Activated T-cell treated with anti-CD3 and anti-CD28 coated beads, Interleukin-2, amount 50 U/mL, for 4 hours (primary cell): ENCODE measurements around the gene ARHGAP8. TPM values are rescaled to one million over a fixed set of nuclear protein-coding genes. Genes with fewer than 3 reads are reported as not detected.

ENCODE experiments used
- ATAC-seq, 2 donors: fragments of 200-7000 bp; cut with Tn5 transposase; one replicate each; pipeline ENCODE4 v1.10.0; 2021
- DNase-seq: peaks from one replicate; pipeline ENCODE4 v3.0.0-alpha.2; 2020
- H3K27me3 Mint-ChIP-seq: one replicate; pipeline ENCODE4 v1.8.0; 2021; ENCODE audit warnings: low read depth, mixed read lengths
- H3K36me3 Mint-ChIP-seq: one replicate; pipeline ENCODE4 v1.8.0; 2022; ENCODE audit warnings: mixed read lengths; ENCODE audit not compliant: insufficient read depth
- H3K4me1 Mint-ChIP-seq: one replicate; pipeline ENCODE4 v1.8.0; 2021; ENCODE audit warnings: low read depth, mixed read lengths
- H3K4me3 Mint-ChIP-seq: one replicate; pipeline ENCODE4 v1.8.0; 2021; ENCODE audit warnings: mild to moderate bottlenecking, moderate library complexity, mixed read lengths
- H3K9me3 Mint-ChIP-seq: one replicate; pipeline ENCODE4 v1.8.0; 2021; ENCODE audit warnings: mixed read lengths
- total RNA-seq, 3 donors: library from RNA; stranded (reverse); gene quantifications; one replicate each; pipeline ENCODE4 v1.2.1, GENCODE V29; 2021

Gene ARHGAP8
- total RNA-seq, 3 donors from 2014 or later = 0.53 to 2.0 (median 1.0) TPM

DNA sequence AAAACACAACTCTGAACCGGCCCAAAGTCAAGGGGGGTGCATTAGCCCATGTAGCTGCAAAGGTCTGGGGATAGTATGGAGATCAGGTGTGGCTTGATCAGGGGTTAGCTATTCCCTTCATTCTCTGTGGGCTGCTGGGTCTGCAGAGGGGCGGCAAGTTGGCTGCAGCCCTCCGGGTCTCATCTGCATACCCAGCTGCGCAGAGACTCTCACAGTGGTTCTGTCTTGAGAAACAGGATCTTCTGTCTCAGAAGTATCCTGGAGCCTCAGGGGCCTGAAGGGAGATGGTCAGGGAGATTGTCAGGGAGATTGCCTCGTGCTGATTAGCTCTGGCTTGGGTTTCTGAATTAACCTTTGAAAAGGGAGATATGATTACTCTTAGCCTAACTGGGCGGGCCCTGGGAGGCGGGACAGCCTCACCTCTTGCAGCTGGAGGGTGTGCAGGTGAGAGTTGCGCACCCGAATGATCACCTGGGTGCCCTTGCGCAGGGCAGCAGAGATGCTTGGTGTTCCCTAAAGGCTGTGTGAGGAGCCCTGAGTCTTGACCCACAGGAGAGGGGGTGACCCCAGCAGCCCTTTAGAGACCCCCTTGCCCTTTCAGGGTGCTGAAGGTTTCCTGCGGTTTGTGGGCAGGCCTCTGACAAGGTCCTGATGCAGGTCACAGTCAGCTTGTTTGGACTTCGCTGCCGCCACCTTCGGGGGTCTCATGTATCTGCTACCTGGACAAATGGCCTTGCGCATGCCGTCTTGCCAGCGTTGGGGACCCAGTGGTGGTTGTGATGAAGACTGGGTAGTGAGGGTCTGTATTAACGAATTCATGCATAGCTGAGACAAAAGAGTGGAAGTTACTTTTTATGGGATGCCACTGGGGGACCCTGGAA, 7.3 kb downstream of the ARHGAP8 start:
- Mint-ChIP-seq H3K4me1 (no peaks in the 10 kb centered on the region), H3K36me3 (no peaks in the 10 kb centered on the region), H3K27me3 (peaks cover 27% of the 10 kb centered on the region), H3K4me3 (no peak overlapping the region), H3K9me3 (peaks cover 5% of the 10 kb centered on the region)
- DNase-seq (no peak), ATAC-seq (no peak)

DNA sequence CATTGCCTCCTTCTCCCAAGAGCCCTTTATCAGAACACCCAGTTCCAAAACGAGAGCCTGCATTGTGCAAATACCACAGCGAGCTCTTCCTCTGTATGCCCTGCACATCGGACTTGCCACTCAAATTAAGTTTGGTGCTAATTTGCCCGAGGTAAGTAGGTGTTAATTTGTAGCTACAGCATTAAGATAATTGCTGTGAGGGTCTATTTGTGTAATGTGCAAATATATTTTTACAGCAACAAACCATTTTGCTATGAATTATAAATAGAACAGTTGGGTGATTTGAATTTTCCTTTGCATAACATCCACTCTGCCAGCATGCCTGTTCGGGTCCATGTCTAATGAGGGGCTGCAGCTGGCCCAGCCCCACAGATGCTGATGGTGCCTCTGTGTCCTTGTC, 8.1 kb downstream of the ARHGAP8 start:
- DNase-seq (no peak), ATAC-seq (no peak)
- H3K36me3 Mint-ChIP-seq = no peaks in the 10 kb centered on the region
- H3K9me3 Mint-ChIP-seq = peaks cover 5% of the 10 kb centered on the region
- peaks cover 21% of the 10 kb centered on the region for H3K27me3 Mint-ChIP-seq
- H3K4me1 Mint-ChIP-seq = no peaks in the 10 kb centered on the region
- H3K4me3 Mint-ChIP-seq = no peak overlapping the region

GRCh38 chr22:44761025-44761424, 8.7 kb downstream of the ARHGAP8 start:
- ATAC-seq (no peak), DNase-seq (no peak)
- peaks cover 5% of the 10 kb centered on the region for H3K9me3 Mint-ChIP-seq
- H3K4me3 Mint-ChIP-seq = no peak overlapping the region
- H3K36me3 Mint-ChIP-seq = no peaks in the 10 kb centered on the region
- H3K4me1 Mint-ChIP-seq = no peaks in the 10 kb centered on the region
- H3K27me3 Mint-ChIP-seq = peaks cover 20% of the 10 kb centered on the region

- Mint-ChIP-seq H3K36me3 (no peaks in the 10 kb centered on the region), H3K4me3 (no peak overlapping the region), H3K4me1 (no peaks in the 10 kb centered on the region), H3K27me3 (peaks cover 7% of the 10 kb centered on the region), H3K9me3 (peaks cover 5% of the 10 kb centered on the region)
- ATAC-seq (no peak), DNase-seq (no peak)
Measured at GRCh38 chr22:44764373-44764772, 12.0 kb downstream of the ARHGAP8 start.

- ATAC-seq (no peak), DNase-seq (no peak)
- Mint-ChIP-seq H3K27me3 (peaks cover 5% of the 10 kb centered on the region), H3K4me3 (no peak overlapping the region), H3K4me1 (no peaks in the 10 kb centered on the region), H3K36me3 (no peaks in the 10 kb centered on the region), H3K9me3 (peaks cover 5% of the 10 kb centered on the region)
Measured at GRCh38 chr22:44764974-44765373, 12.6 kb downstream of the ARHGAP8 start.

DNA sequence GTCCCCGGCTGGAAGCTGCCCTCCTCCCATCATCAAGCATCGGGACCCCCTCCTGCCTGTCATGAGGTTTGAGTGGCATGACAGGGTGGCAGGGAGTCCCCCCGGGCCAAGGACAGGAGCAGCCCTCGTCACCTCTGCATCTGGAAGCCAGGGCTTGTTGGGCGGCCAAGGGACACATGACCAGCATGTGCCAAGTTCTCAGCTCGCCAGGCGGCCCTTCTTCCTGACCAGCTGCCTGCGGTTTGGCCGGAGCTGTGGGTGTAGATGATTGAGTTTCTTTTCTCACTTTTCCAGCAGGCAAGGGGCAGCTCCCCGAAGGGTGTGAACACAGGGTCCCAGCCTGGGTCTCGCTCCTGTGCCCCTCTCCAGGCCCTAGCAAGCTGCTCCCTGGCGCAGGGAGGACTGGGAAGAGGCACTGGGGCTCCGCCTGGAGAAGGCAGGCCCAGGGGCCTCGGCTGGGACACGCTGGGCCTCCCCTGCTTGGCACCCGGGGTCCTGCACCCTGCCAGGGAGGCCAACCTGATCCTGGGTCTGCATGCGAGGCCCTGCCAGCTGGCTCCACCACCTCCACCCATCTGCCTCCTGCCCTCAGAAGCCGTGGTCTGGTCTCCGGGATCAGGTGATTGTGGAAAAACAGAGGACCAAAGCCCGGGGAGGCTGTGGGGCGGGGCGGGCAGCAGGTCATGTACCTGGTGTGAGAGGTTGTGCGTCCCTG, 13.4 kb downstream of the ARHGAP8 start:
- Mint-ChIP-seq H3K36me3 (no peaks in the 10 kb centered on the region), H3K27me3 (peaks cover 5% of the 10 kb centered on the region), H3K9me3 (peaks cover 5% of the 10 kb centered on the region), H3K4me3 (no peak overlapping the region), H3K4me1 (no peaks in the 10 kb centered on the region)
- ATAC-seq = no peak
- DNase-seq = no peak

DNA sequence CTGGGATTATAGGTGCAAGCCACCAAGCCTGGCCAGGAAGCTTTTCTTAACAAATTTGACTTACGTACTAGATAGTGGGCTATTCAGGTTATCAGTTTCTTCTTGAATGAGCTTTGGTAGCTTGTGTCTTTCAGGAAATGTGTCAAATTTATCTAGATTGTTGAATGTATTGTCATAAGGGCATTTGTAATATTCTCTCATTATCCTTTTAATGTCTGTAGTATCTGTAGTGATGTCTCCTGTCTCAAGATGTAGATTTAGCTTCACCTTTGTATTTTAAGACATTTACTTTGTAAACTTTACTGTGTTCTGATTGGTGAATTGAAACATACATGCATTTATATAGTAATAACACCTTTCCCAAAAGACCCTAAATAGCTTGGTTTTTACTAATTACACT, 20.7 kb downstream of the ARHGAP8 start:
- ATAC-seq = no peak
- peaks cover 2% of the 10 kb centered on the region for H3K36me3 Mint-ChIP-seq
- no peak for DNase-seq
- no peaks in the 10 kb centered on the region for H3K27me3 Mint-ChIP-seq
- H3K4me3 Mint-ChIP-seq = no peak overlapping the region
- H3K4me1 Mint-ChIP-seq = no peaks in the 10 kb centered on the region
- peaks cover 20% of the 10 kb centered on the region for H3K9me3 Mint-ChIP-seq

- Mint-ChIP-seq H3K9me3 (peaks cover 20% of the 10 kb centered on the region), H3K36me3 (peaks cover 2% of the 10 kb centered on the region), H3K27me3 (no peaks in the 10 kb centered on the region), H3K4me3 (no peak overlapping the region), H3K4me1 (no peaks in the 10 kb centered on the region)
- ATAC-seq (no peak), DNase-seq (no peak)
Measured at GRCh38 chr22:44775862-44776261, 23.5 kb downstream of the ARHGAP8 start.

DNA sequence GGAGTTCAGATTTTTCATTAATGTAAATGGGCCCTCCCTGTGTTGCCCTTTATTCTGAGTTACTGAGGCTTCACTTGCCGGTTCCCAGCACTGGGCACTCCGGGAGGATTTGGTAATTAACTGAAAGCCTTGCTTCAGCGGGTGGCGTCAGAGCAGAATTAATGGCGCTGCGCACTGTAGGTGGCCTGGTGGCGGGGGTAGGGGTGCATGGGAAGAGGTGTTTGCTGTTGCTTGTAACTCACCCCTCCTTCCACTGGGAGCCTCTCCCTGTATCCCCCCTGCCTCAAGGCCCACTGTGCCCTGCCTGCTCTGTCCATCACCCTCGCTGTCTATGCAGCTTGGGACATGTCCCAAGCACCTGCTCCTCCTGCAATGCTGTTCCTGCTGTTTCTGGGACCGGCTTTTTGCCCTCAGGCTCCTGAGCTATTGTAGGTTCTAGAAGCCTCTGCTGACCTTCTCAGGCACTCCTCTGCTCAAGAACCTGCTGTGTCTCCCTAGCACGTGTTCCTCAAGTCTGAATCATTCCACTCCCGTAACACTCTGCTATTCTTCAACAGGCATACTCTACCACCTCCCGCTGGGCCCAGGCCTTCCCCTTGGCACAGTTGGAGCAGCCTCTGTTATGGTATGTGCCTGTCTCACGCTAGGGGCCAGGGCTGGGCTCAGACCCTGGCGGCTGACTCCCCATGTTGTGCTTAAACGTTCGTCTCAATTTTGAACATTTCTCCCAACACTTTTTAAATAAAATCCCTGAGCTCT, 24.4 kb downstream of the ARHGAP8 start:
- H3K36me3 Mint-ChIP-seq = peaks cover 1% of the 10 kb centered on the region
- ATAC-seq = no peak
- H3K4me3 Mint-ChIP-seq = no peak overlapping the region
- no peaks in the 10 kb centered on the region for H3K27me3 Mint-ChIP-seq
- DNase-seq = no peak
- H3K4me1 Mint-ChIP-seq = no peaks in the 10 kb centered on the region
- H3K9me3 Mint-ChIP-seq = peaks cover 20% of the 10 kb centered on the region

GRCh38 chr22:44777364-44777755, 25.0 kb downstream of the ARHGAP8 start:
- Mint-ChIP-seq H3K36me3 (no peaks in the 10 kb centered on the region), H3K27me3 (no peaks in the 10 kb centered on the region), H3K9me3 (peaks cover 19% of the 10 kb centered on the region), H3K4me1 (no peaks in the 10 kb centered on the region), H3K4me3 (no peak overlapping the region)
- DNase-seq (no peak), ATAC-seq (no peak)

GRCh38 chr22:44780876-44781449, 28.6 kb downstream of the ARHGAP8 start:
- ATAC-seq = no peak
- Mint-ChIP-seq H3K36me3 (no peaks in the 10 kb centered on the region), H3K27me3 (peaks cover 9% of the 10 kb centered on the region), H3K9me3 (no peaks in the 10 kb centered on the region), H3K4me1 (no peaks in the 10 kb centered on the region), H3K4me3 (no peak overlapping the region)
- DNase-seq = no peak

- peaks cover 9% of the 10 kb centered on the region for H3K27me3 Mint-ChIP-seq
- no peaks in the 10 kb centered on the region for H3K4me1 Mint-ChIP-seq
- H3K36me3 Mint-ChIP-seq = no peaks in the 10 kb centered on the region
- H3K9me3 Mint-ChIP-seq = no peaks in the 10 kb centered on the region
- no peak overlapping the region for H3K4me3 Mint-ChIP-seq
- ATAC-seq = no peak
- DNase-seq = no peak
Measured at GRCh38 chr22:44782363-44782963, 30.1 kb downstream of the ARHGAP8 start.

- no peak for DNase-seq
- H3K4me3 Mint-ChIP-seq = no peak overlapping the region
- no peaks in the 10 kb centered on the region for H3K9me3 Mint-ChIP-seq
- H3K27me3 Mint-ChIP-seq = peaks cover 9% of the 10 kb centered on the region
- H3K36me3 Mint-ChIP-seq = no peaks in the 10 kb centered on the region
- no peak for ATAC-seq
- H3K4me1 Mint-ChIP-seq = no peaks in the 10 kb centered on the region
Measured at GRCh38 chr22:44783091-44783490, 30.7 kb downstream of the ARHGAP8 start.

DNA sequence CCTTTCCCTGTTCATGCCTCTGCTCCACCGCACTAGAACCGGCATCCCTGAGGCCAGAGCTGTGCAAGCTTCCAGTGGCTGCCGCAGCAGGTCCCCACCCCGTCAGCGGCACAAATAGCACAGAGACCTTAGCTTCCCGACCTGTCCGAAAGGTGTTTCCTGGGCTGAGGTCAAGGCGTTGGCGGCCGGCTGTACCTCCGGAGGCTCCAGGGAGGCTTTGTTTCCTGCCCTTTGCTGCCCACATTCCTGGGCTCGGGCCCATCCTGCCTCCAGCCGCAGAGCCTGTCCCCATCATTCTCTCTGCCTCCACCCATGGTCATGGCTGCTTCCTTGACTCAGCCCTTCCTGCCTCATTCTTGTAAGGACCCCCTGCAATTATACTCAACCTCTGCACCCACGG, 31.2 kb downstream of the ARHGAP8 start:
- no peak for DNase-seq
- H3K4me1 Mint-ChIP-seq = no peaks in the 10 kb centered on the region
- ATAC-seq = no peak
- no peaks in the 10 kb centered on the region for H3K9me3 Mint-ChIP-seq
- H3K27me3 Mint-ChIP-seq = peaks cover 9% of the 10 kb centered on the region
- H3K36me3 Mint-ChIP-seq = no peaks in the 10 kb centered on the region
- H3K4me3 Mint-ChIP-seq = no peak overlapping the region
